ENCODE results near the gene CYTH3. TPM values are rescaled to one million over a fixed set of nuclear protein-coding genes. Genes with fewer than 3 reads are reported as not detected.
"Not testable (repeated sequence)": the region's sequence is repeated elsewhere in the genome, so short reads cannot be mapped to it uniquely, and the experiment has no call there.

CYTH3 gene
- total RNA-seq, 1 donor from 2014 or later, result 31.1 TPM

DNA sequence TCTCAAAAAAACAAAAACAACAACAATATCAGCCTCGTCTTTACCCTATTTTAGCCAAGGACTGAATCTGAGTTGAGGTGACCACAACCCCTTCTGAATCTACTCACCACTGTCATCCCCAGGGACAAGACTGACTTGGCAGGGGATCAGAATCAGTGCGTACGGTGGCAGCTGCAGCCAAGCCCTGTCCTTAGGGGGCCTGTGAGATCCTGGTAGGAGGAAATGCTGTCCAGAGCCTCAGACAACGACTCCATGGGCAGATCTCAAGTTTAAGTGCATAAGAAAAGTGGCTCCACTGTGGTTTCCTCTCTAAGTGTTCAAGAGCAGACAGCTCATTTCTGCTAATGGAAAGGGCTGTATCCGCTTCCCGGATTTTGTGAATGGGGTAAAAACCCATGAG, 22.4 kb upstream of the CYTH3 start:
- Mint-ChIP-seq H3K4me3 (no peak overlapping the region), H3K4me1 (ENCODE audit: unreplicated experiment) (no peaks in the 10 kb centered on the region), H3K9me3 (no peaks in the 10 kb centered on the region), H3K27ac (no peak overlapping the region), H3K36me3 (no peaks in the 10 kb centered on the region), H3K27me3 (no peaks in the 10 kb centered on the region)
- DNase-seq (ENCODE audit: extremely low spot score, unreplicated experiment), result no peak
- TF ChIP-seq, protein P1, sequence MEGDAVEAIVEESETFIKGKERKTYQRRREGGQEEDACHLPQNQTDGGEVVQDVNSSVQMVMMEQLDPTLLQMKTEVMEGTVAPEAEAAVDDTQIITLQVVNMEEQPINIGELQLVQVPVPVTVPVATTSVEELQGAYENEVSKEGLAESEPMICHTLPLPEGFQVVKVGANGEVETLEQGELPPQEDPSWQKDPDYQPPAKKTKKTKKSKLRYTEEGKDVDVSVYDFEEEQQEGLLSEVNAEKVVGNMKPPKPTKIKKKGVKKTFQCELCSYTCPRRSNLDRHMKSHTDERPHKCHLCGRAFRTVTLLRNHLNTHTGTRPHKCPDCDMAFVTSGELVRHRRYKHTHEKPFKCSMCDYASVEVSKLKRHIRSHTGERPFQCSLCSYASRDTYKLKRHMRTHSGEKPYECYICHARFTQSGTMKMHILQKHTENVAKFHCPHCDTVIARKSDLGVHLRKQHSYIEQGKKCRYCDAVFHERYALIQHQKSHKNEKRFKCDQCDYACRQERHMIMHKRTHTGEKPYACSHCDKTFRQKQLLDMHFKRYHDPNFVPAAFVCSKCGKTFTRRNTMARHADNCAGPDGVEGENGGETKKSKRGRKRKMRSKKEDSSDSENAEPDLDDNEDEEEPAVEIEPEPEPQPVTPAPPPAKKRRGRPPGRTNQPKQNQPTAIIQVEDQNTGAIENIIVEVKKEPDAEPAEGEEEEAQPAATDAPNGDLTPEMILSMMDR (conservative IDR thresholded peaks at IDR 0.05), result no peak

DNA sequence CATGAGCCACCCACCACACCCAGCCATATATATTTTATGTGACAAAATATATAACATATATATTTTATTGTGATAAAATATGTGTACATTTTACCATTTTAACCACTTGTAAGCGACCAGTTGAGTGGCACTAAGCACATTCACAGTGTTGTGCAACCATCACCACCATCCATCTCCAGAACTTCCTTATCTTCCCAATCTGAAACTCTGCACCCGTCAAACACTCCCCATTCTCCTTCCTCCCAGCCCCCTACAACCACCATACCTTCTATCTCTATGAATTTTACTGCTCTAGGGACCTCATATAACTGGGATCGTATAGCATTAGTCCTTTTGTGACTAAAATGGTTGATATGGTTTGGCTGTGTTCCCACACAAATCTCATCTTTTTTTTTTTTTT, 20.8 kb upstream of the CYTH3 start:
- TF ChIP-seq, protein P1 (conservative IDR thresholded peaks at IDR 0.05), result no peak
- DNase-seq (ENCODE audit: extremely low spot score, unreplicated experiment), result no peak
- no peaks in the 10 kb centered on the region for H3K27me3 Mint-ChIP-seq
- H3K4me3 Mint-ChIP-seq, result no peak overlapping the region
- H3K27ac Mint-ChIP-seq, result no peak overlapping the region
- H3K9me3 Mint-ChIP-seq, result no peaks in the 10 kb centered on the region
- no peaks in the 10 kb centered on the region for H3K36me3 Mint-ChIP-seq
- H3K4me1 Mint-ChIP-seq (ENCODE audit: unreplicated experiment), result no peaks in the 10 kb centered on the region

DNA sequence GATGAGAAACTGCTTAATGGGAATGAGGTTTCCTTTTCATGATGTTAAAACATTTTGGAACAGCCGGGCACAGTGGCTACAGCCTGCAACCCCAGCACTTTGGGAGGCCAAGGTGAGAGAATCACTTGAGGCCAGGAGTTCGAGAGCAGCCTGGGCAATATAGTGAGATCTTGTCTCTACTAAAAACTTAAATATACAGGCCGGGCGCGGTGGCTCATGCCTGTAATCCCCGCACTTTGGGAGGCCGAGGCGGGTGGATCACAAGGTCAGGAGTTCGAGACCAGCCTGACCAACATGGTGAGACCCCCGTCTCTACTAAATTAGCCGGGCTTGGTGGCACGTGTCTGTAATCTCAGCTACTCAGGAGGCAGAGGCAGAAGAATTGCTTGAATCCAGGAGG, 19.5 kb upstream of the CYTH3 start:
- not testable (repeated sequence) for DNase-seq (ENCODE audit: extremely low spot score, unreplicated experiment); H3K9me3 Mint-ChIP-seq; H3K36me3 Mint-ChIP-seq; H3K4me1 Mint-ChIP-seq (ENCODE audit: unreplicated experiment); H3K27ac Mint-ChIP-seq; H3K4me3 Mint-ChIP-seq; H3K27me3 Mint-ChIP-seq

DNA sequence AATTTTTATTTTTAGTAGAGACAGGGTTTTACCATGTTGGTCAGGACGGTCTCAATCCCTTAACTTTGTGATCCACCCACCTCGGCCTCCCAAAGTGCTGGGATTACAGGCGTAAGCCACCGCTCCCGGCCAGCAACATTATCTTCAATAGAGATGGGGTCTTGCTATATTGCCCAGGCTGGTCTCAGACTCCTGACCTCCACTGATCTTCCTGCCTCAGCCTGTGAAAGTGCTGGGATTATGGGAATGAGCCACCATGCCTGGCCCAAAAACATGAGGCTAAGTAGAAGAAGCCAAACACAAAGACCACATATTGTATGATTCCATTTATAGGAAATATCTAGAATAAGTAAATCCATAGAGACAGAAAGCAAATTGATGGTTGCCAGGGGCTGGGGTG, 19.1 kb upstream of the CYTH3 start:
- H3K27ac Mint-ChIP-seq, result no peak overlapping the region
- no peak for DNase-seq (ENCODE audit: extremely low spot score, unreplicated experiment)
- H3K4me1 Mint-ChIP-seq (ENCODE audit: unreplicated experiment), result no peaks in the 10 kb centered on the region
- H3K36me3 Mint-ChIP-seq, result no peaks in the 10 kb centered on the region
- H3K4me3 Mint-ChIP-seq, result no peak overlapping the region
- H3K9me3 Mint-ChIP-seq, result no peaks in the 10 kb centered on the region
- H3K27me3 Mint-ChIP-seq, result no peaks in the 10 kb centered on the region
- TF ChIP-seq, protein P1 (conservative IDR thresholded peaks at IDR 0.05), result no peak

DNA sequence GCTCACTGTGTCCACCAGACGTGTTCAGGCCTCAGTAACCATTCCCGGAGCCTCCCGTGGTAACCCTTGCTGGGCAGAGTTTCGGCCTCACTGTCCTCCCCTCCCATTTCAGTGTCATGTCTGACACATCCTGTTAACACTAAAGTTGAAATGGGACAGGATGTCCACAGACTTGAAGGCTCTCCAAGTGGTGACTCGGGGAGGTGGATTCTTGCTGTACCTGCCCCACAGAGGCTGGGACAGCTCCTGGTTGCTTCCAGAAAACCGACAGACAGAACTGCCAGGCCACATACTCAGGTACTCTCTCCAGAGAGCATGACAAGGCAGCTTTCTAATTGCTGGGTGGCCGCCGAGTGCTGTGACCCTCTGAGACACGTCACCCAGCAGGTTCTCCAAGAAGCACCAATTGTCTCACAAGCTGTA, 17.9 kb upstream of the CYTH3 start:
- H3K27me3 Mint-ChIP-seq, result no peaks in the 10 kb centered on the region
- H3K27ac Mint-ChIP-seq, result peak overlapping the region; percentile 91
- H3K9me3 Mint-ChIP-seq, result no peaks in the 10 kb centered on the region
- no peaks in the 10 kb centered on the region for H3K4me1 Mint-ChIP-seq (ENCODE audit: unreplicated experiment)
- no peak overlapping the region for H3K4me3 Mint-ChIP-seq
- no peaks in the 10 kb centered on the region for H3K36me3 Mint-ChIP-seq
- TF ChIP-seq, protein P1 (conservative IDR thresholded peaks at IDR 0.05), result no peak
- no peak for DNase-seq (ENCODE audit: extremely low spot score, unreplicated experiment)

DNA sequence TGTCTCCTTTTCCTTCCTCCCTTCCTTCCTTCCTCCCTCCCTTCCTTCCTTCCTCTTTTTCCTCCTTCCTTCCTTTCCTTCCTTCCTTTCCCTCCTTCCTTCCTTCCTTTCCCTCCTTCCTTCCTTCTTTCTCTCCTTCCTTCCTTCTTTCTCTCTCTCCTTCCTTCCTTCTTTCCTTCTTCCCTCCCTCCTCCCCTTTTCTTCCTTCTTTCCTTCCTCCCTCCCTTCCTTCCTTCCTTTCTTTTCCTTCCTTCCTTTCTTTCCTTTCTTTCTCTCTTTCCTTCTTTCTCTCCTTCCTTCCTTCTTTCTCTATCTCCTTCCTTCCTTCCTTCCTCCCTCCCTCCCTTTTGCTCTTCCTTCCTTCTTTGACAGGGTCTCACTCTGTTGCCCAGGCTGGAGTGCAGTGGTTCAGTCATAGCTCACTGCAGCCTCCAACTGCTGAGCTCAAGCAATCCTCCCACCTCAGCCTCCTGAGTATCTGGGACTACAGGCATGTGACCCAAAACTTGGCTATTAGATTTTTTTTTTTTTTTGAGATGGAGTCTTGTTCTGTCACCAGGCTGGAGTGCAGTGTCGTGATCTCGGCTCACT, 15.9 kb upstream of the CYTH3 start:
- DNase-seq (ENCODE audit: extremely low spot score, unreplicated experiment), result no peak
- H3K27ac Mint-ChIP-seq, result no peak overlapping the region
- no peak overlapping the region for H3K4me3 Mint-ChIP-seq
- peaks cover 4% of the 10 kb centered on the region for H3K9me3 Mint-ChIP-seq
- TF ChIP-seq, protein P1 (conservative IDR thresholded peaks at IDR 0.05), result no peak
- H3K36me3 Mint-ChIP-seq, result no peaks in the 10 kb centered on the region
- H3K4me1 Mint-ChIP-seq (ENCODE audit: unreplicated experiment), result peaks cover 3% of the 10 kb centered on the region
- H3K27me3 Mint-ChIP-seq, result no peaks in the 10 kb centered on the region
